ENCODE measurements around the gene CRTC3.
"Not testable (repeated sequence)": the region's sequence is repeated elsewhere in the genome, so short reads cannot be mapped to it uniquely, and the experiment has no call there.

The CRTC3 gene

GRCh38 chr15:90625037-90625436, 95.3 kb downstream of the CRTC3 start:
- no peak for TF ChIP-seq CTCF (IDR thresholded peaks at IDR 0.05; ENCODE audit: borderline replicate concordance, insufficient read depth, low read depth, low read length)
- no peak overlapping the region for H3K4me3 ChIP-seq (ENCODE audit: low read depth, low read length)

GRCh38 chr15:90629217-90629616, 99.5 kb downstream of the CRTC3 start:
- H3K4me3 ChIP-seq (ENCODE audit: low read depth, low read length), result no peak overlapping the region
- no peak for TF ChIP-seq CTCF (IDR thresholded peaks at IDR 0.05; ENCODE audit: borderline replicate concordance, insufficient read depth, low read depth, low read length)

- TF ChIP-seq CTCF (IDR thresholded peaks at IDR 0.05; ENCODE audit: borderline replicate concordance, insufficient read depth, low read depth, low read length), result no peak
- no peak overlapping the region for H3K4me3 ChIP-seq (ENCODE audit: low read depth, low read length)
These were observed 103.6 kb downstream of the CRTC3 start for GRCh38 chr15:90633360-90633759.

GRCh38 chr15:90636993-90637392, 107.3 kb downstream of the CRTC3 start:
- H3K4me3 ChIP-seq (ENCODE audit: low read depth, low read length), result not testable (repeated sequence)

- no peak overlapping the region for H3K4me3 ChIP-seq (ENCODE audit: low read depth, low read length)
- TF ChIP-seq CTCF (IDR thresholded peaks at IDR 0.05; ENCODE audit: borderline replicate concordance, insufficient read depth, low read depth, low read length), result no peak
These were observed 108.0 kb downstream of the CRTC3 start for GRCh38 chr15:90637693-90638092.

- no peak overlapping the region for H3K4me3 ChIP-seq (ENCODE audit: low read depth, low read length)
- no peak for TF ChIP-seq CTCF (IDR thresholded peaks at IDR 0.05; ENCODE audit: borderline replicate concordance, insufficient read depth, low read depth, low read length)
These were observed 108.5 kb downstream of the CRTC3 start for GRCh38 chr15:90638201-90638691.

- no peak for TF ChIP-seq CTCF (IDR thresholded peaks at IDR 0.05; ENCODE audit: borderline replicate concordance, insufficient read depth, low read depth, low read length)
- H3K4me3 ChIP-seq (ENCODE audit: low read depth, low read length), result no peak overlapping the region
These were observed 109.2 kb downstream of the CRTC3 start for GRCh38 chr15:90638963-90639362.

- TF ChIP-seq CTCF (IDR thresholded peaks at IDR 0.05; ENCODE audit: borderline replicate concordance, insufficient read depth, low read depth, low read length), result no peak
- no peak overlapping the region for H3K4me3 ChIP-seq (ENCODE audit: low read depth, low read length)
These were observed 111.1 kb downstream of the CRTC3 start for GRCh38 chr15:90640862-90641261.
